Measurements from ENCODE around the gene CHST6.
"Not testable (repeated sequence)": the region's sequence is repeated elsewhere in the genome, so short reads cannot be mapped to it uniquely, and the experiment has no call there.

CHST6 gene

DNA sequence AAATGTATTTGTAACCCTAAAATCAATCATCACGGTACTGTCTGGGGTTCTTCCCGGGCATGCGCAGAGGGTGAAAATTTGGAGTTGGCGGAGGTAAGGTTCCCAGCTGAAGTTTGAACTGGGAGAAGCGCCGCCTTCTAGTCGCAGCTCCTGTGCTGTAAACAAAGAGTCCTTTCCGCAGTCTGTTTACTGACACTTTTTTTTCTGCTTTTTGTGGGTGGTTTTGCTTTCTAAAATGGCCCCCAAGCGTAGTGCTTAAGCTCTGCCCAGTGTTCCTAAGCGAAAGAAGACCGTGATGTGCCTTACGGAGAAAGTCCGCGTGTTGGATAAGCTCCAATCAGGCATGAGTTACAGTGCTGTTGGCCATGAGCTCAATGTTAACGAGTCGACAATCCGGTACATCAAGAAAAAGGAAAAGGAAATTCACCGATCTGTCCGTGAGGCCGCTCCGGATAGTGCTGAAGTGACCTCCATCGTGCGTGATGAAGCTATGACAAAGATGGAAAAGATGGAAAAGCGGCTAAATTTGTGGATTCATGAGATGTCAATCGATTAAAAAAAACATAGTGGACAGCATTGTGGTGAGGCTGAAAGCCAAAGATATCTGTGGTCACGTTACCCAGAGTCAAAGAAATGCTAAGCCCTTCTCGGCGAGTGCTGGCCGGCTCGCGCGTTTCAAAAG lies 61.4 kb downstream of the CHST6 start:
- peak; percentile 82 for DNase-seq (ENCODE audit: low spot score)

DNA sequence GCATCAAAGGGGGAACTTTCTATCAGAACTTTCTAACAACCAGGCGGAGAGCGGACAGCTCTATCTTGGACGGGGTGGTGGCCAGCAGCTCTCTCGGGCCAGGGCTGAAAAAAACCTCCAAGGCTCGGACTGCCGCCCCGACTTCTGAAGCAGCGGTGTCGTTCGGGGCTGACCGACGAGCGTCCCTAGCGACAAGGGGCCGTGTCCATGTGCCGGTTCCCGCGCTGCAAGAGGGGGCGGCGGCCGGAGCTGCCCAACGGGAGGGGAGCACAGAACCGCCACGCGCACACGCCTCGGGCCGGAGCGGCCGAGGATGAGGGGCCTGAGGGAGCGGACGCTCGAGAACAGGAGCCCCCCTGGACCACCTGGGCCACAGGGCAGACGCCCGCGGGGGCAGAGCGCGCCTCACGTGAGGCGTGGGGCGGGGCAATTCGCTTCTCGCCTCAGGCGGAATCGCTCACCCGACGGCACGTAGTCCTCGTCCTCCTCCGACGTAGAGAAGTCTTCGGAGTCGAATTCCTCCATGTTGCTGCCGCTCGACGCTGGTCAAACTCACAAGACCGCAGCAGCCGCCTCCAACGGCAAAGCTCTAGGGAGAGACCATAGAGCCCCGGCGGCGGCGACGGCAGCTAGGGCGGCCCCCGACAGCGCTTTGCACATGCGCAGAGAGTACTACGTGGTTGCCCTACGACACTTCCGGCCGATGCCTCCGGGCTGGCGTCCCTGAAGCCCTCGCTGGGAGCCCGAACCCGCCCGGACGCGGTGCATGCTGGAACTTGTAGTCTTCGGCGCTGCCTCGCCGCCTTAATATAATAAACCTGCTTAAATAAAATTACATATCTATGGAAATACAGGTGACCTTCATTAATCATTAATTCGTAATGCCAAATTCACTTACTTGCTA lies 62.2 kb downstream of the CHST6 start, which contains the start of gene CFDP1:
Gene CFDP1 (minus strand): TSS at position 676 of the 904 bp plus-strand sequence. CDS start 151 bp downstream, at position 525.
- peak; percentile 98 for DNase-seq (ENCODE audit: low spot score)

DNA sequence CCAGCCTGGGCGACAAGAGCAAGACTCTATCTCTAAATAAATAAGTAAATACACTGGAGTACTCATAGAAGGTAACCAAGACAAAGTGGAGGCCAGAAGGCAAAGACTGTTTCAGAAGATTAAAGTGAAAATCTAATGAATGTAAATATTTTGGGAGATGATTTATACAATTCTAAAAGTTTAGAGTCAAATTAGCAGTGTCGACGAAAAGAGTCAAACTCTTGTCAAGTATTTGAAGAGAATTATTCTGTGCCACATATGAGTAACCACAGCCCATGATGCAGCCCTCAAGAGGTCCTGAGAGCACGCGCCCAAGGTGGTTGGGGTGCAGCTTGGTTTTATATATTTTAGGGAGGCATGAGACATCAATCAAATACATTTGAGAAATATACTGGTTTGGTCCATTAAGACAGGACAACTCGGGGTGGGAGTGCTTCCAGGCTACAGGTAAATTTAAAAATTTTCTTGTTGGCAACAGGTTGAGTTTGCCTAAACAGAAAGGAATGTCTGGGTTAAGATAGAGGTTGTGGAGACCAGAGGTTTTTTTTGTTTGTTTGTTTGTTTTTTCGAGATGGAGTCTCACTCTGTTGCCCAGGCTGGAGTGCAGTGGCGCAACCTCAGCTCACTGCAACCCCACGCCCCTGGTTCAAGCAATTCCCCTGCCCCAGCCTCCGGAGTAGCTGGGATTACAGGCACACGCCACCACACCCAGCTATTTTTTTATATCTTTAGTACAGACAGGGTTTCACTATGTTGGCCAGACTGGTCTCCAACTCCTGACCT lies 65.4 kb downstream of the CHST6 start:
- DNase-seq (ENCODE audit: low spot score): no peak

DNA sequence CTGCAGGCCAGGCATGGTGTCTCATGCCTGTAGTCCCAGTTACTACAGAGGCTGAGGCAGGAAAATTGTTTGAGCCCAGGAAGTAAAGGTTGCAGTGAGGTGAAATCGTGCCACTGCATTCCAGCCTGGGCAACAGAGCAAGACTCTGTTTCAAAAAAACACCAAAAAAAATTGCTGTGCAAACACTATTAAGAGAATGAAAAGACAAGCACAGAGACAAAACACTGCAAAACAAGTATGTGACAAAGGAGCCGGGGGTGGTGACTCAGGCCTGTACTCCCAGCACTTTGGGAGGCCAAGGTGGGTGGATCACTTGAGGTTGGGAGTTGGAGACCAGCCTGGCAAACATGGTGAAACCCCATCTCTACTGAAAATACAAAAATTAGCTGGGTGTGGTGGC lies 68.7 kb downstream of the CHST6 start:
- DNase-seq (ENCODE audit: low spot score): not testable (repeated sequence)

DNA sequence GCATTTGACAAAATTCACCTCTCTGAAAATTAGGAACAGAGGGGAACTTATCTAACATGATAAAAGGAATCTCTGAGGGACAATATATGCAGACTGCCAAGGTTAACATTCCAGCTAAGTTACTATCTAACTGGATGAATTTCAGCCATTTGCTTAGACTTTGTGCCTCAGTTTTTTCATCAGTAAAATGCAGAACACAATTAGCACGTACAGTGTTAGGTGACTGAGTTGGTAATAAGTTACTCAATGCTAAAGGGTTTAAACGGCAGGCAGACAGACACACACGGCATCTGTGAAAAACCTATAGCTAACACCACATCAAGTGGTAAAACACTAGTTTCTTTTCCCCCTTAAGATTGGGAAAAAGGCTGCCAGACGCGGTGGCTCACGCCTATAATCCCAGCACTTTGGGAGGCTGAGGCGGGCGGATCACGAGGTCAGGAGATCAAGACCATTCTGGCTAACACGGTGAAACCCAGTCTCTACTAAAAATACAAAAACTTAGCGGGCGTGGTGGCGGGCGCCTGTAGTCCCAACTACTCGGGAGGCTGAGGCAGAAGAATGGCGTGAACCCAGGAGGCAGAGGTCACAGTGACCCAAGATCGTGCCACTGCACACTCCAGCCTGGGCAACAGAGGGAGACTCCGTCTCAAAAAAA lies 71.0 kb downstream of the CHST6 start:
- DNase-seq (ENCODE audit: low spot score): not testable (repeated sequence)

DNA sequence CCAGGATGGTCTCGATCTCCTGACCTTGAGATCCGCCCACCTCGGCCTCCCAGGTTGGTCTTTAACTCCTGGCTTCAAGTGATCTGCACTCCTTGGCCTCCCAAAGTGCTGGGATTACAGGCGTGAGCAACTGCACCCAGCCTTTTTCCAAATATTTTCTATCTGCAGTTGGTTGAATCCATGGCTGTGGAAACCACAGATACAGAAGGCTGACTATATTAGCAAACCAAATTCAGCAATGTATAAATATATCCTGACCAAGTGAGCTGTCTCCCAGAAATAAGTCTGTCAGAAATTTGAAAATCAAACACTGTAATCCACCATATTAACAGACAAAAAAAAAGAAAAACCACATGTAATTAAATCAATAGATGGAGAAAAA lies 71.5 kb downstream of the CHST6 start:
- no peak for DNase-seq (ENCODE audit: low spot score)
